ENCODE results near the gene CACNA1G. TPM values are rescaled to one million over a fixed set of nuclear protein-coding genes. Genes with fewer than 3 reads are reported as not detected.

Gene CACNA1G
- total and polyA plus RNA-seq, 2 experiments from 2014 or later, result 3.5 to 4.8 TPM

GRCh38 chr17:50532452-50533024 is 28.0 kb upstream of the CACNA1G start, which contains the start of gene EPN3:
Gene EPN3, plus strand, starts transcription at chr17:50532735. Its CDS starts 3,822 bp downstream, at chr17:50536557.
- under 1% methylated on average over 19 of the region's 21 CpGs for WGBS (ENCODE audit: low lambda C conversion rate, missing lambda C conversion rate)
- H3K9me3 ChIP-seq (ENCODE audit: low read depth), result no peaks in the 10 kb centered on the region
- peak within 1 kb of the TSS; percentile 88 for H3K4me2 ChIP-seq
- peaks cover 2% of the 10 kb centered on the region for H3K27me3 ChIP-seq
- no peaks in the 10 kb centered on the region for H3K9me2 ChIP-seq (replicated peaks; ENCODE audit: insufficient read depth)
- no peak within 1 kb of the TSS for H2AFZ ChIP-seq
- H3K36me3 ChIP-seq (replicated peaks; ENCODE audit: insufficient read depth, low read depth), result no peaks in the 10 kb centered on the region
- no peak for TF ChIP-seq CTCF (IDR thresholded peaks at IDR 0.05; ENCODE audit: poor library complexity)
- H3K4me1 ChIP-seq (ENCODE audit: insufficient read depth), result peaks cover 31% of the 10 kb centered on the region
- H3K27ac ChIP-seq, result peak within 1 kb of the TSS; percentile 68
- peak within 1 kb of the TSS; percentile 42 for H3K4me3 ChIP-seq
- peak; percentile 72 for DNase-seq (ENCODE audit: low spot score)
- no peaks in the 10 kb centered on the region for H4K20me1 ChIP-seq (ENCODE audit: insufficient read depth, poor library complexity, severe bottlenecking)
- peaks cover 3% of the 10 kb centered on the region for H3K79me2 ChIP-seq

DNA sequence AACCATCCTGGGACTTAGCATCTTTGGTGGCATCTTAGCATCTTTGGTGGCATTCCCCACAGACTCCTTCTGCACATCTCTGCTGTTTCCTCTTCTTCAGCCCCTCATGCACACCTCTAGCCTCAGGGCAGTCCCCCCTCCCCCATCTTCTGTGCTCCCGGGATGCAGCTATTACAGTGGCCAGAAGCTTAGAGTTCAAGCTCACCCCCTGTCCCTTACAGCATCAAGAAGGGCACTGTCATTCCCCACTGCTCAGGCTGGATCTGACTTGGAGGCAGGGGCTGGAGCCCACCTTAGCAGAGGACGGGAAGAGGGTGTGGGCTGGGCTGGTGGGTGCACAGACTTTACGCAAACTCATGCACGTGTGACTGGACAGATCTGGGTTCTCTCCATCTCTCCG is 27.3 kb upstream of the CACNA1G start:
- no peaks in the 10 kb centered on the region for H3K9me3 ChIP-seq (ENCODE audit: low read depth)
- DNase-seq (ENCODE audit: low spot score), result no peak
- H3K4me3 ChIP-seq, result peak overlapping the region; percentile 42
- H3K4me2 ChIP-seq, result peak overlapping the region; percentile 88
- no peak for TF ChIP-seq EZH2phosphoT487 (IDR thresholded peaks at IDR 0.05; ENCODE audit: low read depth, severe bottlenecking, unreplicated experiment)
- TF ChIP-seq CTCF (IDR thresholded peaks at IDR 0.05; ENCODE audit: poor library complexity), result no peak
- no peak for TF ChIP-seq EZH2 (IDR thresholded peaks at IDR 0.05; ENCODE audit: borderline replicate concordance)
- H2AFZ ChIP-seq, result no peak overlapping the region
- peaks cover 2% of the 10 kb centered on the region for H3K27me3 ChIP-seq
- no peaks in the 10 kb centered on the region for H3K36me3 ChIP-seq (replicated peaks; ENCODE audit: insufficient read depth, low read depth)
- peaks cover 34% of the 10 kb centered on the region for H3K4me1 ChIP-seq (ENCODE audit: insufficient read depth)
- H3K27ac ChIP-seq, result no peak overlapping the region
- no peaks in the 10 kb centered on the region for H4K20me1 ChIP-seq (ENCODE audit: insufficient read depth, poor library complexity, severe bottlenecking)
- WGBS (ENCODE audit: low lambda C conversion rate, missing lambda C conversion rate), result 17% methylated on average over 5 of the region's 5 CpGs
- H3K79me2 ChIP-seq, result peaks cover 3% of the 10 kb centered on the region
- H3K9me2 ChIP-seq (replicated peaks; ENCODE audit: insufficient read depth), result no peaks in the 10 kb centered on the region

- TF ChIP-seq EZH2 (IDR thresholded peaks at IDR 0.05; ENCODE audit: borderline replicate concordance), result no peak
- no peak for TF ChIP-seq CTCF (IDR thresholded peaks at IDR 0.05; ENCODE audit: poor library complexity)
- no peak for TF ChIP-seq EZH2phosphoT487 (IDR thresholded peaks at IDR 0.05; ENCODE audit: low read depth, severe bottlenecking, unreplicated experiment)
- H3K79me2 ChIP-seq, result peaks cover 3% of the 10 kb centered on the region
- peak overlapping the region; percentile 68 for H3K27ac ChIP-seq
- no peaks in the 10 kb centered on the region for H3K9me2 ChIP-seq (replicated peaks; ENCODE audit: insufficient read depth)
- H3K4me3 ChIP-seq, result no peak overlapping the region
- H3K36me3 ChIP-seq (replicated peaks; ENCODE audit: insufficient read depth, low read depth), result no peaks in the 10 kb centered on the region
- WGBS (ENCODE audit: low lambda C conversion rate, missing lambda C conversion rate), result 2% methylated on average over 16 of the region's 17 CpGs
- H3K4me2 ChIP-seq, result peak overlapping the region; percentile 88
- peaks cover 36% of the 10 kb centered on the region for H3K4me1 ChIP-seq (ENCODE audit: insufficient read depth)
- no peaks in the 10 kb centered on the region for H3K9me3 ChIP-seq (ENCODE audit: low read depth)
- H2AFZ ChIP-seq, result peak overlapping the region; percentile 29
- H3K27me3 ChIP-seq, result peaks cover 2% of the 10 kb centered on the region
- DNase-seq (ENCODE audit: low spot score), result peak; percentile 61
- no peaks in the 10 kb centered on the region for H4K20me1 ChIP-seq (ENCODE audit: insufficient read depth, poor library complexity, severe bottlenecking)
Measured at GRCh38 chr17:50533720-50534148, 26.8 kb upstream of the CACNA1G start.

Measured in hepatocyte (in vitro differentiated cells).